Prostate gland (tissue), 2 donors: ENCODE results near the gene RANBP3.

Source experiments
- CTCF ChIP-seq, 4 experiments: fragments of 200-600 bp in 2 of 4; fragments of 450-650 bp in 2 of 4; sonication (generic) in 2 of 4; IDR thresholded peaks; 1 replicate in 3 of 4; 2 replicates in 1 of 4; pipeline ENCODE4 v1.5.1; 2016 to 2019; ENCODE audit warnings: antibody characterized with exemption in 4 of 4, mild to moderate bottlenecking in 2 of 4, moderate library complexity in 2 of 4
- POLR2A ChIP-seq: fragments of 450-650 bp; IDR thresholded peaks from one replicate; pipeline ENCODE4 v1.6.1; 2016; ENCODE audit warnings: antibody characterized with exemption, mild to moderate bottlenecking
- POLR2AphosphoS5 ChIP-seq: sonication (generic); formaldehyde crosslinking; IDR thresholded peaks from one replicate; pipeline ENCODE4 v1.6.1; 2017; ENCODE audit warnings: antibody characterized with exemption

GRCh38 chr19:5997371-5997770 is 19.4 kb upstream of the RANBP3 start:
- TF ChIP-seq CTCF (IDR thresholded peaks at IDR 0.05) (no peak), POLR2A (no peak), POLR2AphosphoS5 (no peak)
